ENCODE data around the gene PDZK1IP1. TPM values are rescaled to one million over a fixed set of nuclear protein-coding genes. Genes with fewer than 3 reads are reported as not detected.
A peak's percentile ranks its signal among the peaks of the same experiment; 100 is the strongest.

The PDZK1IP1 gene
- total RNA-seq, 2 donors from 2014 or later: 3.1 to 10.6 TPM

DNA sequence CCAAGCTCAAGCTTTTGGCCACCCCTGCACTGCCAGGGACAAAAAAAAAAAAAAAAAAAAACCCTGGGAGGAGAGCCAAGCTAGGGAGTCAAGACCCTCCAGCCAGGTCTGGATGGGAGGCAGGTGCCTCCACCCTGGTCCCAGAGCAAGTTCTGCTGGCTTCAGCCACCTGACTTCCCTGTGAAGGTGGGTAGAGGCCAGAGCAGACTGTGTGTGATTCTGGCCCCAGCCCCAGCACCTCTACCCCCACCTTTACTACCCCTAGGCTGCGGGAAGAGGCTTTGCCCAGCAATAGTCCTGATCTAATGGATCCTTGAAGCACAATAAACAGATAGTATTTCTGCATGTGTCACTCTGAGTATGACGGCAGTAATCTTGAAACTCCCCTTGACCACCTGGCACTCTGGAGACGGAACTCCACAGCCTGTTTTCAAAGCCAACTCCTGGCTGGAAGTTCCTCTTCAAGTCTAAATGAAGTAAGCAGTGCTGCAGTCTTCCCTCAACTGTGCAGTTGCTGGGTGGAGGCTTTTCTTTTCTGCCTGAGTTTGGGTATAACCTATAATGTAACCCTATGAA is 9.8 kb downstream of the PDZK1IP1 start:
- H3K4me1 ChIP-seq: peaks cover 0 to 16% of the 10 kb centered on the region in 2 donors
- H3K36me3 ChIP-seq: no peaks in the 10 kb centered on the region
- H3K4me3 ChIP-seq: no peak overlapping the region
- TF ChIP-seq, protein P1, sequence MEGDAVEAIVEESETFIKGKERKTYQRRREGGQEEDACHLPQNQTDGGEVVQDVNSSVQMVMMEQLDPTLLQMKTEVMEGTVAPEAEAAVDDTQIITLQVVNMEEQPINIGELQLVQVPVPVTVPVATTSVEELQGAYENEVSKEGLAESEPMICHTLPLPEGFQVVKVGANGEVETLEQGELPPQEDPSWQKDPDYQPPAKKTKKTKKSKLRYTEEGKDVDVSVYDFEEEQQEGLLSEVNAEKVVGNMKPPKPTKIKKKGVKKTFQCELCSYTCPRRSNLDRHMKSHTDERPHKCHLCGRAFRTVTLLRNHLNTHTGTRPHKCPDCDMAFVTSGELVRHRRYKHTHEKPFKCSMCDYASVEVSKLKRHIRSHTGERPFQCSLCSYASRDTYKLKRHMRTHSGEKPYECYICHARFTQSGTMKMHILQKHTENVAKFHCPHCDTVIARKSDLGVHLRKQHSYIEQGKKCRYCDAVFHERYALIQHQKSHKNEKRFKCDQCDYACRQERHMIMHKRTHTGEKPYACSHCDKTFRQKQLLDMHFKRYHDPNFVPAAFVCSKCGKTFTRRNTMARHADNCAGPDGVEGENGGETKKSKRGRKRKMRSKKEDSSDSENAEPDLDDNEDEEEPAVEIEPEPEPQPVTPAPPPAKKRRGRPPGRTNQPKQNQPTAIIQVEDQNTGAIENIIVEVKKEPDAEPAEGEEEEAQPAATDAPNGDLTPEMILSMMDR (IDR thresholded peaks at IDR 0.05): no peak
- H3K27ac ChIP-seq: no peak overlapping the region
- DNase-seq (ENCODE audit: low spot score): no peak
- H3K9me3 ChIP-seq: no peaks in the 10 kb centered on the region
- no peaks in the 10 kb centered on the region for H3K27me3 ChIP-seq

DNA sequence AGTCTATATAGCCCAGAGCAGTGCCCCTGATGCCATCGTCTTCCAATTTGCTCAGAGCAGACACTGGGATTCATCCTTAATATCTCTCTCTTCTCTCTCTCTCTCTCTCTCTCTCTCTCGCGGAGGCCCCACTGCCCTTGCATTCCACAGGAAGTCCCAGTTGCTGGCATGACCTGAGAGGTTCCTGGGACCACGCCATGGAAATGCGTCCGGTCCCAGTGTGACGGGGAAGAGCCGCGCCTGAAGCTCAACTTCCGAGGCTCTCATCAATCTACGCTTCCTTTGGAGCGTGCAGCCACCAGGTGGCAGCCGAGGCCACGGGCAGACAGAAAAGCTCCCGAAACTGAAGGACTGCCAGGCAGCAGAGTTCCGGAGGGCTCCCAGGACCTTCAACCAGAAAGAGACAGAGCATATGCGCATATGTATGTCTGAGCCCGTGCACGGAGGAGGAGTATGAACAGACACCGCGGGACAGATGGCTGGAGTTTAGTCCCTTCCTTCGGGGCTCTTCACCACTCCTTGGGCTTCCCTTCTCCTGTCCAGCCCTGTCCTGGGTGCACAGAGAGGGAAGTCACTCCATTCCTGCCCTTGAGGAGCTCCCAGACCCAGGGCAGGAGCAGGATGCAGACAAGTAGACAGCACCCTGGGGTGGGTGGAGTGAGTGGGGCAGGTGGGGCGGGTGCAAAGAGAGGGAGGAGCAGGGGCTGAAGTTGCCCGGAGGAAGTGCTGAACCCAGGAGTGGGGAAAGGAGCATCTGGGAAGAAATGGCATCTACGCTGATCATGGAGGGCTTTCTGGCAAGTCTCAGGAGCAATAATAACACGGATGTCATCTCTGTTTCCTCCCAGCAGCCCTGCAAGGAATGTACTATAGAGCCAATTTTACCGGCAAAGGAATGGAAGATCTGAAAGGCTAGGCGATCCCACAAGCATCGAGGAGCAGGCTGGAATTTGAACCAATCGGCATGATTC is 10.5 kb downstream of the PDZK1IP1 start:
- H3K4me1 ChIP-seq: peaks cover 0 to 16% of the 10 kb centered on the region in 2 donors
- no peaks in the 10 kb centered on the region for H3K27me3 ChIP-seq
- H3K27ac ChIP-seq: no peak overlapping the region
- H3K9me3 ChIP-seq: no peaks in the 10 kb centered on the region
- DNase-seq (ENCODE audit: low spot score): peak; percentile 94
- TF ChIP-seq, protein P1 (IDR thresholded peaks at IDR 0.05): peak; percentile 70 to 92
- peak overlapping the region; percentile 4 to 43 for H3K4me3 ChIP-seq
- no peaks in the 10 kb centered on the region for H3K36me3 ChIP-seq

DNA sequence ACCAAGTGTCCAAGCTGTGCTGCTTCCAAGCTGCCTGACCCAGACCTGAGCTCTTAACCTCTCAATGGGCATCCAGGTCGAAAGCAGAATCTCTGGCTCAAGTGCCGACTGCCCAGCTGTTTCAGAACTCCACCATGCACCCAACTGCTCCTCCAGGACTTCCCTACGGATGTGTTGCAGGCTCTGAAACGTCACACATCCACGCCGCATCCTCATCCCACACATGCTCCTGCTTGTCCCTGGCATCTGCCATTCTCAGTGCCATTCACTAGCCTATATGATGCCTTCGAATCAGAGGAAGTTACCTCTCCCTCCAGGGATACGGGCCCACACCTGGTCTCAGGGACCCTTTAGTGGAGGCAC is 11.2 kb downstream of the PDZK1IP1 start:
- Histone ChIP-seq H3K9me3 (no peaks in the 10 kb centered on the region), H3K4me3 (no peak overlapping the region), H3K27ac (no peak overlapping the region), H3K4me1 (peaks cover 0 to 16% of the 10 kb centered on the region in 2 donors), H3K27me3 (no peaks in the 10 kb centered on the region), H3K36me3 (no peaks in the 10 kb centered on the region)
- TF ChIP-seq, protein P1 (IDR thresholded peaks at IDR 0.05): no peak
- DNase-seq (ENCODE audit: low spot score): no peak

DNA sequence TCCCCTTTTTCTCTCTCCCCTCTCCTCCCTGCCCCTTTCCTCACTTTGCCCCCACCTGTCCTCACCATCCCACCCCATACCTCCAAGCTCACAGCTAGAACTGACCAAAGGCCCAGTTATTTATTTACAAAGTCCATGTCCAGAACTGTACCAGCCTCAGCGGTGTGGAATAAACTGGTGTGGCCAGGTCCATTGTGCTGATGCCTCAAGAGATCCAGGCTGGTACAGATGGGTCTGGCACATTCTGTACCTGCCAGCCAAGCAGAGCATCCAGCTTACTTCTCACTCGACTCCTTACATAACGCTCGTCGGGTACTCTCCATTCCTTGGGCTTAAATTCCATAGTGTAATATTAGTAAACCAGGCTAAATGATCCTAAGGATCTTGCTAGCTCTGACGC is 11.8 kb downstream of the PDZK1IP1 start:
- DNase-seq (ENCODE audit: low spot score): no peak
- no peak overlapping the region for H3K4me3 ChIP-seq
- TF ChIP-seq, protein P1 (IDR thresholded peaks at IDR 0.05): no peak
- H3K27me3 ChIP-seq: no peaks in the 10 kb centered on the region
- H3K9me3 ChIP-seq: no peaks in the 10 kb centered on the region
- H3K27ac ChIP-seq: no peak overlapping the region
- H3K4me1 ChIP-seq: peaks cover 0 to 16% of the 10 kb centered on the region in 2 donors
- no peaks in the 10 kb centered on the region for H3K36me3 ChIP-seq

DNA sequence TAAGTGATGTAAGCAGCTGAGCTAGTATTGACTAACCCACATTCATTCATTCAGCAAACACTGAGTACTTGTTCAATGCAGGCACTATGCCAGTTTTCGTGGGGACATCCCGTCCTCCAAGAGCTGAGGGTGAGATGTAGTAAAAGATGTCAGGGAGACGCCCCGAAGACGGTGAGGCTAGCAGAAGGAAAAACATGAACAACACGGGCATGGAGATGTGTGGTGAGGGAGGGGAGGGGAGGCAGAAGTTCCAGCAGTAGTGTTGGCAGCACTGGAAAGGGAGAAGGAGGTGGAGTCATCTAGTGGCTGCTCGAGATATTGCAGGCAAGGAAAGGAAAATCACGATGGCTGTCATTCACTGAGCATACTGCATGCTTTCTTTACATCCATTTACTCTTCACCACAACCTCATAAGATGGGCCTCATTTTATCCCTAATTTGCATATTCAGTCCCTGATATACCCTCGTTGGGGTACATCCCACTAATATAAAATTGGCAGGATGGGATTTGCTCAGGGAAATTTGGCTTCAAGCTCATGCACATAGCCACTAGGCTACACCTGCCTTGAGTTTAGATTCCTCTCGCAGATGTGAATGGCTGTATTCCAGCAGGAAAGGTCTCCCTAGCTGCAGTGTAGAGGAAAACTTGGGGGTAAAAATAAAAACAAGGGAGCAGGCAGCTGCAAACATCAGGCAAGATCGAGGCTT is 14.5 kb downstream of the PDZK1IP1 start:
- Histone ChIP-seq H3K9me3 (no peaks in the 10 kb centered on the region), H3K4me1 (peaks cover 0 to 12% of the 10 kb centered on the region in 2 donors), H3K4me3 (no peak overlapping the region), H3K36me3 (no peaks in the 10 kb centered on the region), H3K27ac (no peak overlapping the region), H3K27me3 (no peaks in the 10 kb centered on the region)
- TF ChIP-seq, protein P1 (IDR thresholded peaks at IDR 0.05): peak; percentile 96 to 97
- no peak for DNase-seq (ENCODE audit: low spot score)
